Measurements from ENCODE around the gene MEX3A. TPM values are rescaled to one million over a fixed set of nuclear protein-coding genes. Genes with fewer than 3 reads are reported as not detected.

Gene MEX3A
- total and polyA plus RNA-seq, 10 of the 15 experiments (the other 5 are each of a cell fraction or from before 2014, with no cell fraction given) = 0.11 to 5.1 (median 1.7) TPM

DNA sequence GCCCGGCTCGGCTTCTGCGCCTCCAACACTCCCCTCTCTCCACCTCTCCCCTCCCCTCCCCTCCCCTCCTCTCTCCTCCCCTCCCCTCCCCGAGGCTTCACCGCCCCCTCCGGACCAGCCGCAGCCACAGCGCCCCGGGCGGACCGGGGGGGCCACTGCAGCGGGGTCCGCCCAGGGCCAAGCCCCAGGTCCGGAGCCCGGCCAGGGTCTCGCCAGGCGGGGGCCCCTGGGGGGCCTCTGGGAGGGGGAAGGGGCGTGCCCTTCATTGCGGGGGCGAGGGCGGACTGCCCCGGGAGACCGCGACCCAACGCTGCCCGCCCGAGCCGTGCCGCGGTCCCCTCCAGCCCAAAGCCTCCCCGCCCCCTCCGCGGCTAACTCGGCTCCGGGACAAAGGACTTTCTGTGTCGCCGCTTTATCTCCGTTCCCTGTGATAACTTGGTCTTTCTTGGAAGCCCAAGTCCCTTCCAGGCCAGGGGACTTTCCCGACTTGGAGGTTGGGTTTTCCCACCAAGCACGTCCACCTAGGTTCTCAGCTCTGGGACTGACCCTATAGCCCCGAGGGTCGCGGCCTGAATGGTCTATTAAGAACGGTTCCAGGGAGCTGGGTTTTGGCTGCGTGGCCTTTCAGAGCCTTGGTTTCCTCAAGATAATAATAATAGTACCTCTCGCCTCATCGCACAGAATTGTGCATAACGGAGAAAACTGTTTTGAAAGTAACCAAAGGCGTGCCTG lies 28.3 kb downstream of the MEX3A start, which contains the start of gene UBQLN4 (continued):
- TF ChIP-seq, protein P1, sequence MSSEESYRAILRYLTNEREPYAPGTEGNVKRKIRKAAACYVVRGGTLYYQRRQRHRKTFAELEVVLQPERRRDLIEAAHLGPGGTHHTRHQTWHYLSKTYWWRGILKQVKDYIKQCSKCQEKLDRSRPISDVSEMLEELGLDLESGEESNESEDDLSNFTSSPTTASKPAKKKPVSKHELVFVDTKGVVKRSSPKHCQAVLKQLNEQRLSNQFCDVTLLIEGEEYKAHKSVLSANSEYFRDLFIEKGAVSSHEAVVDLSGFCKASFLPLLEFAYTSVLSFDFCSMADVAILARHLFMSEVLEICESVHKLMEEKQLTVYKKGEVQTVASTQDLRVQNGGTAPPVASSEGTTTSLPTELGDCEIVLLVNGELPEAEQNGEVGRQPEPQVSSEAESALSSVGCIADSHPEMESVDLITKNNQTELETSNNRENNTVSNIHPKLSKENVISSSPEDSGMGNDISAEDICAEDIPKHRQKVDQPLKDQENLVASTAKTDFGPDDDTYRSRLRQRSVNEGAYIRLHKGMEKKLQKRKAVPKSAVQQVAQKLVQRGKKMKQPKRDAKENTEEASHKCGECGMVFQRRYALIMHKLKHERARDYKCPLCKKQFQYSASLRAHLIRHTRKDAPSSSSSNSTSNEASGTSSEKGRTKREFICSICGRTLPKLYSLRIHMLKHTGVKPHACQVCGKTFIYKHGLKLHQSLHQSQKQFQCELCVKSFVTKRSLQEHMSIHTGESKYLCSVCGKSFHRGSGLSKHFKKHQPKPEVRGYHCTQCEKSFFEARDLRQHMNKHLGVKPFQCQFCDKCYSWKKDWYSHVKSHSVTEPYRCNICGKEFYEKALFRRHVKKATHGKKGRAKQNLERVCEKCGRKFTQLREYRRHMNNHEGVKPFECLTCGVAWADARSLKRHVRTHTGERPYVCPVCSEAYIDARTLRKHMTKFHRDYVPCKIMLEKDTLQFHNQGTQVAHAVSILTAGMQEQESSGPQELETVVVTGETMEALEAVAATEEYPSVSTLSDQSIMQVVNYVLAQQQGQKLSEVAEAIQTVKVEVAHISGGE (CRISPR knock-in tag; IDR thresholded peaks at IDR 0.05) = no peak
- TF ChIP-seq BACH1 (IDR thresholded peaks at IDR 0.05; ENCODE audit: borderline replicate concordance) (peak; percentile 27; the same call in 1 of the 2 replicates), RAD21 (IDR thresholded peaks at IDR 0.05; ENCODE audit: insufficient read depth, low read depth, low read length) (peak; percentile 42), NR2F1 (conservative IDR thresholded peaks at IDR 0.05) (peak; percentile 75)

DNA sequence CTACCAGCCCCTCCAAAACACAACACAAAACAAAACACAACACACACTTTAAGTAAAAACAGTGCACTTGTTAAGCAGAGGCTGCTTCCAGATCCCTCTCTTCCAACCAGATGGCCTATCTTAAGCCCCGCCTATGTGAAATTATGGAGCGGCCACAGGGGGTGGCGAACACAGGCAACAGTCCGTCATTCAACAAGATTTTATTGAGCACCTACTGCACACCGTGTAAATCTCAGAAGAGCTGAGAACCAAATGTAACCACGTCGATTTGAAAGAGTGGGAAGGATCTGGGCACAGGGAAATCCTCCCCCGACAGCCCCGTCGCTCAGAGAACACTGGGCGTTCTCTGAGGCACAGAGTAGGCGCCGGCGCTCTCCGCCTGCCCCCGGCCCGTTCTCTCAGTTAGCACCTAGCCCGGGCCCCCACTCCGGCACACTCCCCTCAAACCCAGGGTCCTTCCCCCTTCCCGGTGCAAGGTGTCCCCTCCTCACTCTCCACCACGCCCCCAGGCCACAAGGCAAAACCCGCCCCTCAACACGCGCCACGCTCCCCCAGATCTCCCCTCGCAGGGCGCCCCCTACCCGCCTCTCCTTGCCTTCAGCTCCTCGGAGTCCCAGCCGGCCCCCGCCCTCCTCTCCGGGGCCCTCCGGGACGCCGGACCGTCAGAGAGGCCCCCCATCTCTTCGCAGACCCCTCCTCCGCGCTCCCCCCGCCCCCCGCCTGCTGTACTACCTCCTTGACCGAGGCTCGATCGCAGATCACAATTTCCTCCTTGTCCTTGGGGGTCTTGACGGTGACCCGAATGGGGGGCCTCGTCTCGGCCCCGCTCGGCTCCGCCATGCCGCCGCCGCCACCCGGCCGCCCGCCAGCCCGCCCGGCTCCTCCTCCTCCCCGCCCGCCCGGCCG lies 29.1 kb downstream of the MEX3A start:
- Histone ChIP-seq H3K4me3 (peak overlapping the region; percentile 79), H3K4me2 (ENCODE audit: control insufficient read depth, insufficient read depth) (peak overlapping the region; percentile 90), H2AFZ (ENCODE audit: control insufficient read depth, low read depth, low read length) (peak overlapping the region; percentile 93), H3K79me2 (ENCODE audit: control insufficient read depth, insufficient read depth, low read length) (peaks cover 19% of the 10 kb centered on the region), H3K9ac (ENCODE audit: control insufficient read depth, insufficient read depth, low read length) (peak overlapping the region; percentile 67), H3K4me1 (ENCODE audit: control insufficient read depth, insufficient read depth, low read length) (no peaks in the 10 kb centered on the region; the same call in 1 of the 2 replicates), H3K36me3 (ENCODE audit: control insufficient read depth in 2 of 2, insufficient read depth in 2 of 2, low read length in 1 of 2) (peaks cover 0 to 2% of the 10 kb centered on the region in 2 experiments; a peak in 2 of 4 replicates), H4K20me1 (ENCODE audit: control insufficient read depth, insufficient read depth) (no peaks in the 10 kb centered on the region), H3K9me3 (replicated peaks; ENCODE audit: control insufficient read depth, insufficient read depth, low read length) (no peaks in the 10 kb centered on the region), H3K27ac (ENCODE audit: control insufficient read depth, insufficient read depth) (peak overlapping the region; percentile 63), H3K27me3 (replicated peaks in 1 of 2; ENCODE audit: control insufficient read depth in 2 of 2, insufficient read depth in 2 of 2, low read length in 1 of 2) (no peaks in the 10 kb centered on the region)
- FAIRE-seq (peak; percentile 27), ATAC-seq (peak; percentile 34), DNase-seq (ENCODE audit: low read depth, low spot score) (no peak)
- ChIA-PET CTCF (interaction anchor here (0.6 to 1.4 kb wide), 7 partner anchors 31 to 230 kb away, joined by 3 to 4 read pairs (median 3); partner anchors contain the start of gene TMEM79), SMC1A (ENCODE audit: uncharacterized antibody, unreplicated experiment) (interaction anchor here (1.6 to 1.7 kb wide), 2 partner anchors 13 to 114 kb away, joined by 5 read pairs; no protein-coding TSS in a partner anchor), POLR2A (interaction anchor here (0.6 to 1.3 kb wide), 2 partner anchors 30 to 86 kb away, joined by 5 to 6 read pairs; no protein-coding TSS in a partner anchor), RAD21 (ENCODE audit: unreplicated experiment) (interaction anchor here (0.7 to 3.3 kb wide), 4 partner anchors 13 to 115 kb away, joined by 3 to 14 read pairs (median 8); no protein-coding TSS in a partner anchor)
- BruUV-seq (replicated peaks) = TSS peak; percentile 43
- intact Hi-C loops (cut with micrococcal nuclease; ENCODE audit: unreplicated experiment) (loop anchor here (2.0 to 10.0 kb wide), 3 partner anchors 40 to 198 kb away; partner anchors contain the start of genes ARHGEF2, GON4L and SYT11), in situ Hi-C loops (cut with MboI) (no loop called here)
- WGBS (ENCODE audit: insufficient coverage, insufficient replicate concordance, low lambda C conversion rate, missing lambda C conversion rate) = under 1% methylated on average over 27 of the region's 63 CpGs
- TF ChIP-seq, protein P2, sequence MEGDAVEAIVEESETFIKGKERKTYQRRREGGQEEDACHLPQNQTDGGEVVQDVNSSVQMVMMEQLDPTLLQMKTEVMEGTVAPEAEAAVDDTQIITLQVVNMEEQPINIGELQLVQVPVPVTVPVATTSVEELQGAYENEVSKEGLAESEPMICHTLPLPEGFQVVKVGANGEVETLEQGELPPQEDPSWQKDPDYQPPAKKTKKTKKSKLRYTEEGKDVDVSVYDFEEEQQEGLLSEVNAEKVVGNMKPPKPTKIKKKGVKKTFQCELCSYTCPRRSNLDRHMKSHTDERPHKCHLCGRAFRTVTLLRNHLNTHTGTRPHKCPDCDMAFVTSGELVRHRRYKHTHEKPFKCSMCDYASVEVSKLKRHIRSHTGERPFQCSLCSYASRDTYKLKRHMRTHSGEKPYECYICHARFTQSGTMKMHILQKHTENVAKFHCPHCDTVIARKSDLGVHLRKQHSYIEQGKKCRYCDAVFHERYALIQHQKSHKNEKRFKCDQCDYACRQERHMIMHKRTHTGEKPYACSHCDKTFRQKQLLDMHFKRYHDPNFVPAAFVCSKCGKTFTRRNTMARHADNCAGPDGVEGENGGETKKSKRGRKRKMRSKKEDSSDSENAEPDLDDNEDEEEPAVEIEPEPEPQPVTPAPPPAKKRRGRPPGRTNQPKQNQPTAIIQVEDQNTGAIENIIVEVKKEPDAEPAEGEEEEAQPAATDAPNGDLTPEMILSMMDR (IDR thresholded peaks at IDR 0.05 in 2 of 3, conservative IDR thresholded peaks at IDR 0.05 in 1 of 3; ENCODE audit: control insufficient read depth in 2 of 3, extremely low read depth in 1 of 3, insufficient read depth in 1 of 3, low read depth in 3 of 3, low read length in 3 of 3) = peak in 2 of 3 experiments; percentile 39 to 47; a peak in 3 of 6 replicates
- TF ChIP-seq LARP7 (IDR thresholded peaks at IDR 0.05) = peak; percentile 42; the same call in 1 of the 2 replicates
- no peak for TF ChIP-seq ZNF24 (IDR thresholded peaks at IDR 0.05)
- 0 out of 2 replicates have a peak, but pooled peaks have one; percentile 70 for TF ChIP-seq SMARCA5 (IDR thresholded peaks at IDR 0.05)
- TF ChIP-seq GATAD2B (conservative IDR thresholded peaks at IDR 0.05; ENCODE audit: low read depth) = peak; percentile 30; the same call in 1 of the 2 replicates
- TF ChIP-seq CBX5 (IDR thresholded peaks at IDR 0.05; ENCODE audit: low read depth) = no peak
- 0 out of 2 replicates have a peak, but pooled peaks have one; percentile 25 for TF ChIP-seq HDGF (IDR thresholded peaks at IDR 0.05)
- TF ChIP-seq BHLHE40 (IDR thresholded peaks at IDR 0.05; ENCODE audit: borderline replicate concordance in 1 of 2, low read depth in 2 of 2, low read length in 1 of 2) = 0 out of 4 replicates have a peak, but pooled peaks of 1 of the 2 experiments have one; percentile 11
- TF ChIP-seq YY1 (IDR thresholded peaks at IDR 0.05; ENCODE audit: low read depth, low read length) = 0 out of 2 replicates have a peak, but pooled peaks have one; percentile 11

All from GM12878 (cell line).